H1 (cell line): Measurements from ENCODE around the gene ZNF799. TPM values are rescaled to one million over a fixed set of nuclear protein-coding genes. Genes with fewer than 3 reads are reported as not detected.

Experiments
- ATF2 ChIP-seq: IDR thresholded peaks from 2 replicates; pipeline ENCODE4 v1.6.1; 2012; ENCODE audit warnings: low read length, inconsistent platforms
- RNF2 ChIP-seq: fragments of 200-900, 300-1000 bp; sonication (generic); IDR thresholded peaks from 2 replicates; pipeline ENCODE4 v1.7.1; 2016; ENCODE audit warnings: borderline replicate concordance, low read depth, mild to moderate bottlenecking, antibody characterized with exemption, low read length; ENCODE audit not compliant: poor library complexity, severe bottlenecking; ENCODE audit errors: missing control alignments
- TBP ChIP-seq: IDR thresholded peaks from 2 replicates; pipeline ENCODE4 v1.6.1; 2011; ENCODE audit warnings: low read depth, low read length, improper control_type of control experiment
- polyA plus RNA-seq, 7 experiments: library from polyadenylated mRNA; depleted of rRNA in 3 of 7; stranded (reverse) in 5 of 7; unstranded in 2 of 7; fragments of >200 nt in 5 of 7; fragments of 200-250 nt in 2 of 7; gene quantifications; 1 replicate in 5 of 7; 2 replicates in 1 of 7; 4 replicates in 1 of 7; pipeline versions ENCODE4 v1.2.1 to v1.2.3, GENCODE V29; 2011 to 2013; ENCODE audit warnings: missing spikeins in 2 of 7, mixed read lengths in 2 of 7
- total RNA-seq: library from RNA; stranded (reverse); fragmentation: NEBNext Ultra II Directional; extraction: Animal tissue kit (Norgen Biotek cat#: 25700); gene quantifications from 2 replicates; pipeline ENCODE4 v1.2.1, GENCODE V29; 2021

Gene ZNF799
- total and polyA plus RNA-seq, 2 of the 8 experiments (the other 6 are each of a cell fraction or from before 2014, with no cell fraction given) = 1.00 to 4.2 TPM

DNA sequence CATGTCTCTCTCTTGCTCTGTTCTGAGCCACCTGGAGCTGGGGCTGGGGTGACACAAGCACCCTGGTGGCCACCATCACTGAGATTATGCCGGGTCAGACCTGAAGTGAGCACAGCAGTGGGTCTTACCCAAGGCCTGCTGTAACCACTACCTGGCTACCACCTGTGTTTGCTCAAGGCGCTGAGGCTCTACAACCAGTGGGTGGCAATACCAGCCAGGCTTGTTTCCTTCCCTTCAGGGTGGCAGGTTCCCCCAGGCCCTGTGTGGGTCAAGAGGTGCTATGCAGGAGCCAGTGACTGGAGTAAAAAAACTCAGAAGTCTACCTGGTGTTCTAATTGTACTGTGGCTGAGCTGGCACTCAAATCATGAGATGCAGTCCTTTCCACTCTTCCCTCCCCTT, 47.7 kb upstream of the ZNF799 start (continued):
- no peak for TF ChIP-seq RNF2
- TF ChIP-seq ATF2 = no peak
- TF ChIP-seq TBP = no peak
